ENCODE measurements around the gene COL27A1.
"Not testable (repeated sequence)": the region's sequence is repeated elsewhere in the genome, so short reads cannot be mapped to it uniquely, and the experiment has no call there.

DNA sequence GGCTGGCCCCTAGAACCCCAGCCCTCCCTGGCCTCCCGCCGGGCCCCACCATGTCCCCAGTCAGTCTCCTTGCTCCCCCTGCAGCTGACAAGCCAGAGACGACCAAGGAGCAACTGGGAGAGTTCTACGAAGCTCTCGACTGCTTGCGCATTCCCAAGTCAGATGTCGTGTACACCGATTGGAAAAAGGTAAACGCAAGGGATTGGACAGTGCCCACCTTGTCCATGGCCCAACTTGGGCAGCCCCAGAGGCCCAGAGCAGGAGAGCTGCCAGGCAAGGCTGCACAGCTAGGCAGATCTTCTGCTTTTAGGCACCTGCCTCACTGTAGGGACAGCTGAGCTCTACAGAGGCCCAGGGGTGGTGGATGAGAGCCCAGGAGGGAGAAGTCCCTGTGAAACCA is 169.6 kb downstream of the COL27A1 start:
- not testable (repeated sequence) for TF ChIP-seq SUZ12 (IDR thresholded peaks at IDR 0.05; ENCODE audit: extremely low read depth, insufficient read depth, insufficient read length); ZNF274 (IDR thresholded peaks at IDR 0.05; ENCODE audit: low read depth, low read length)

Data from NT2/D1 (cell line).